Gastrocnemius medialis (tissue), 4 donors: ENCODE results near the gene BUB1. TPM values are rescaled to one million over a fixed set of nuclear protein-coding genes. Genes with fewer than 3 reads are reported as not detected.

ENCODE experiments used
- ATAC-seq, 2 donors: fragments of 150-250 bp; one replicate each; pipeline ENCODE4 v1.9.1; 2016
- DNase-seq, 2 donors: peaks; one replicate each; pipeline ENCODE4 v3.0.0-alpha.2; 2019
- H3K27ac ChIP-seq, 4 donors: fragments of 200-600 bp; sonication (generic); 1 replicate in 1 of 4; 2 replicates in 3 of 4; pipeline ENCODE4 v1.5.1; 2016 to 2018; ENCODE audit warnings: mild to moderate bottlenecking in 2 of 4, moderate library complexity in 1 of 4
- H3K27me3 ChIP-seq, 3 donors: fragments of 200-600 bp; sonication (generic) in 2 of 3; 1 replicate in 1 of 3; 2 replicates in 2 of 3; pipeline versions ENCODE4 v1.5.1 to v1.6.0; 2016 to 2019; ENCODE audit warnings: mild to moderate bottlenecking in 1 of 3, moderate library complexity in 1 of 3
- H3K36me3 ChIP-seq, 2 donors: fragments of 200-600 bp; sonication (generic) in 1 of 2; one replicate each; pipeline ENCODE4 v1.5.1; 2017 to 2018
- H3K4me1 ChIP-seq, 2 donors: fragments of 200-600 bp; sonication (generic) in 1 of 2; one replicate each; pipeline ENCODE4 v1.5.1; 2016 to 2017; ENCODE audit warnings: mild to moderate bottlenecking in 2 of 2
- H3K4me3 ChIP-seq, 4 donors: fragments of 200-600 bp; sonication (generic) in 3 of 4; 1 replicate in 1 of 4; 2 replicates in 3 of 4; pipeline ENCODE4 v1.5.1; 2016 to 2019; ENCODE audit warnings: mild to moderate bottlenecking in 2 of 4
- H3K9me3 ChIP-seq, 3 donors: fragments of 200-600 bp; sonication (generic) in 2 of 3; 1 replicate in 1 of 3; 2 replicates in 2 of 3; pipeline ENCODE4 v1.5.1; 2016 to 2019
- POLR2A ChIP-seq, 2 donors: fragments of 450-650 bp; IDR thresholded peaks; one replicate each; pipeline ENCODE4 v1.6.1; 2017; ENCODE audit warnings: antibody characterized with exemption in 2 of 2, mild to moderate bottlenecking in 2 of 2, moderate library complexity in 2 of 2
- in situ Hi-C, 4 donors: fragments of 200-750 bp; cut with MboI; loops; one replicate each; pipeline versions ENCODE4 v1.15.0 to v1.8.0; 2017; ENCODE audit warnings: low sequenced_read_pairs in 4 of 4
- intact Hi-C: fragments of 100-400 bp; cut with DNase I; formaldehyde crosslinking; loops from one replicate; pipeline ENCODE4 v1.15.1; 2023; ENCODE audit warnings: low total_unique reads
- total RNA-seq, 4 donors: library from RNA; depleted of rRNA; stranded (reverse); fragments of >200 nt; gene quantifications; one replicate each; pipeline versions ENCODE4 v1.1.0 to v1.2.3, GENCODE V29; 2016
- TF ChIP-seq, protein P1 (sequence below), 5 experiments: fragments of 450-650 bp in 3 of 5; fragments of 200-600 bp in 2 of 5; sonication (generic) in 2 of 5; IDR thresholded peaks in 4 of 5; conservative IDR thresholded peaks in 1 of 5; 1 replicate in 4 of 5; 2 replicates in 1 of 5; pipeline ENCODE4 v1.5.1; 2016 to 2019; ENCODE audit warnings: antibody characterized with exemption in 5 of 5, mild to moderate bottlenecking in 3 of 5, moderate library complexity in 3 of 5

The BUB1 gene
- total RNA-seq, 4 donors from 2014 or later = 0.27 to 0.59 TPM; not detected in 2

DNA sequence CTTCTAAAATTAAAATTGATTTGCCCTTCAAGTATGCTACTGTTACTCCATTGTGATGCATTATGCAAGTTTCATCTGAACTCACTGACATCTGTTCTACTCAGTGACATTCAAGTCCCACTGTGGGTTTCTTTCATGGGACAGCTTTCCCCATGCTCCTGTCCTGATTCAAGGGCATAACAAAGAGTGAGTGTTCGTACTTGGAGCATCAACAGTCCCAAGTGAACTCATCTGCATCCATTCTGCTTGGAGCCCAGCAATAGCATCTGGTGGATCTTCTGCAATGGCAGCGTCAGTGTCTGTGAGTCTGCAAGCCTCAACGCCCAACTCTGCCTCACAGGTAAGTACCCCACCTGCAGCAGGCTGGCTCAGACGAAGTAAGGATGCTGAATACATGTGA, 27.5 kb downstream of the BUB1 start:
- in situ Hi-C loops = no loop called here
- H3K4me1 ChIP-seq = no peaks in the 10 kb centered on the region
- no peaks in the 10 kb centered on the region for H3K9me3 ChIP-seq
- TF ChIP-seq, protein P1, sequence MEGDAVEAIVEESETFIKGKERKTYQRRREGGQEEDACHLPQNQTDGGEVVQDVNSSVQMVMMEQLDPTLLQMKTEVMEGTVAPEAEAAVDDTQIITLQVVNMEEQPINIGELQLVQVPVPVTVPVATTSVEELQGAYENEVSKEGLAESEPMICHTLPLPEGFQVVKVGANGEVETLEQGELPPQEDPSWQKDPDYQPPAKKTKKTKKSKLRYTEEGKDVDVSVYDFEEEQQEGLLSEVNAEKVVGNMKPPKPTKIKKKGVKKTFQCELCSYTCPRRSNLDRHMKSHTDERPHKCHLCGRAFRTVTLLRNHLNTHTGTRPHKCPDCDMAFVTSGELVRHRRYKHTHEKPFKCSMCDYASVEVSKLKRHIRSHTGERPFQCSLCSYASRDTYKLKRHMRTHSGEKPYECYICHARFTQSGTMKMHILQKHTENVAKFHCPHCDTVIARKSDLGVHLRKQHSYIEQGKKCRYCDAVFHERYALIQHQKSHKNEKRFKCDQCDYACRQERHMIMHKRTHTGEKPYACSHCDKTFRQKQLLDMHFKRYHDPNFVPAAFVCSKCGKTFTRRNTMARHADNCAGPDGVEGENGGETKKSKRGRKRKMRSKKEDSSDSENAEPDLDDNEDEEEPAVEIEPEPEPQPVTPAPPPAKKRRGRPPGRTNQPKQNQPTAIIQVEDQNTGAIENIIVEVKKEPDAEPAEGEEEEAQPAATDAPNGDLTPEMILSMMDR (IDR thresholded peaks at IDR 0.05 in 4 of 5, conservative IDR thresholded peaks at IDR 0.05 in 1 of 5) = no peak
- intact Hi-C loops = no loop called here
- no peak overlapping the region for H3K27ac ChIP-seq
- ATAC-seq = no peak
- DNase-seq = no peak
- H3K36me3 ChIP-seq = no peaks in the 10 kb centered on the region
- H3K27me3 ChIP-seq = no peaks in the 10 kb centered on the region
- no peak overlapping the region for H3K4me3 ChIP-seq

DNA sequence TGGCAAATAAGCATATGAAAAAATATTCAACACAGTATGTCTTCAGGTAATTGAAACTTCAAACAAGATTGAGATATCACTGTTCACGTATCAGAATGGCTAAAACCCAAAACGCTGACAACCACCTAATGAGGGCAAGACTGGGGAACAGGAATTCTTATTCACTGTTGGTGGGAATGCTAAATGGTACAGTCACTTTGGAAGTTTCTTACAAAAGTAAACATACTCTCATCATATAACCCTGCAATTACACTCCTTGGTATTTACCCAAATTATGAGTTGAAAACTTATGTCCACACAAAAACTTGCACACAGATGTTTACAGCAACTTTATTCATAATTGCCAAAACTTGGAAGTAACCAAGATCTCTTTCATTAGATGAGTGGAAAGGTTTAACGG, 30.1 kb downstream of the BUB1 start:
- Histone ChIP-seq H3K4me1 (no peaks in the 10 kb centered on the region), H3K4me3 (no peak overlapping the region), H3K27me3 (no peaks in the 10 kb centered on the region), H3K36me3 (no peaks in the 10 kb centered on the region), H3K27ac (no peak overlapping the region), H3K9me3 (no peaks in the 10 kb centered on the region)
- DNase-seq = no peak
- no peak for ATAC-seq
- intact Hi-C loops = no loop called here
- TF ChIP-seq POLR2A (IDR thresholded peaks at IDR 0.05) = no peak
- in situ Hi-C loops = no loop called here

DNA sequence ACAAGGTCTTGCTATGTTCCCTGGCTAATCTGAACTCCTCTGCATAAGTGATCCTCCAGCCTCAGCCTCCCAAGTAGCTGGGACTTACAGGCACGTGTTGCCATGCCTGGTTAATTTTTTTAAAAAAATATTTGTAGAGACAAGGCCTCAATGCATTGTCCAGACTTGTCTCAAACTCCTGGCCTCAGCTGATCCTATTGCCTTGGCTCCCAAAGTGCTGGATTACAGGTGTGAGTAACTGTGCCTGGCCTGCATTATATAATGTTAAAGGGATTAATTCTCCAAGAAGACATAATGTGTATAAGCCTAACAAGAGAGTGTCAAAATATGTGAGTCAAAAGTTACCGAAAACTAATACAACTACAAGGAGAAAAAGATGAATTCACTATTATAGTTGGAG, 32.2 kb downstream of the BUB1 start:
- Histone ChIP-seq H3K9me3 (no peaks in the 10 kb centered on the region), H3K27me3 (no peaks in the 10 kb centered on the region), H3K4me3 (no peak overlapping the region), H3K36me3 (no peaks in the 10 kb centered on the region), H3K27ac (no peak overlapping the region), H3K4me1 (no peaks in the 10 kb centered on the region)
- ATAC-seq (no peak), DNase-seq (no peak)
- TF ChIP-seq, protein P1 (IDR thresholded peaks at IDR 0.05 in 4 of 5, conservative IDR thresholded peaks at IDR 0.05 in 1 of 5) = no peak
- no peak for TF ChIP-seq POLR2A (IDR thresholded peaks at IDR 0.05)
- in situ Hi-C loops = no loop called here
- intact Hi-C loops = no loop called here

GRCh38 chr2:110644357-110644756, 33.5 kb downstream of the BUB1 start:
- H3K9me3 ChIP-seq = no peaks in the 10 kb centered on the region
- no peak overlapping the region for H3K4me3 ChIP-seq
- no peaks in the 10 kb centered on the region for H3K36me3 ChIP-seq
- ATAC-seq (no peak), DNase-seq (no peak)
- no peak for TF ChIP-seq POLR2A (IDR thresholded peaks at IDR 0.05)
- TF ChIP-seq, protein P1 (IDR thresholded peaks at IDR 0.05 in 4 of 5, conservative IDR thresholded peaks at IDR 0.05 in 1 of 5) = no peak
- H3K27ac ChIP-seq = no peak overlapping the region
- no peaks in the 10 kb centered on the region for H3K4me1 ChIP-seq
- H3K27me3 ChIP-seq = no peaks in the 10 kb centered on the region
- intact Hi-C loops = no loop called here
- in situ Hi-C loops = no loop called here

- Histone ChIP-seq H3K9me3 (no peaks in the 10 kb centered on the region), H3K36me3 (no peaks in the 10 kb centered on the region), H3K4me3 (no peak overlapping the region), H3K4me1 (no peaks in the 10 kb centered on the region), H3K27me3 (no peaks in the 10 kb centered on the region), H3K27ac (no peak overlapping the region)
- DNase-seq = no peak
- in situ Hi-C loops (no loop called here), intact Hi-C loops (no loop called here)
- TF ChIP-seq, protein P1 (IDR thresholded peaks at IDR 0.05 in 4 of 5, conservative IDR thresholded peaks at IDR 0.05 in 1 of 5) = no peak
- no peak for TF ChIP-seq POLR2A (IDR thresholded peaks at IDR 0.05)
- ATAC-seq = no peak
Observed at GRCh38 chr2:110642360-110642759, 35.5 kb downstream of the BUB1 start.
